ENCODE measurements around the gene C1QB. TPM values are rescaled to one million over a fixed set of nuclear protein-coding genes. Genes with fewer than 3 reads are reported as not detected.

C1QB gene
- total and polyA plus RNA-seq, 2 of the 8 experiments (the other 6 are each of a cell fraction or from before 2014, with no cell fraction given), result not detected

DNA sequence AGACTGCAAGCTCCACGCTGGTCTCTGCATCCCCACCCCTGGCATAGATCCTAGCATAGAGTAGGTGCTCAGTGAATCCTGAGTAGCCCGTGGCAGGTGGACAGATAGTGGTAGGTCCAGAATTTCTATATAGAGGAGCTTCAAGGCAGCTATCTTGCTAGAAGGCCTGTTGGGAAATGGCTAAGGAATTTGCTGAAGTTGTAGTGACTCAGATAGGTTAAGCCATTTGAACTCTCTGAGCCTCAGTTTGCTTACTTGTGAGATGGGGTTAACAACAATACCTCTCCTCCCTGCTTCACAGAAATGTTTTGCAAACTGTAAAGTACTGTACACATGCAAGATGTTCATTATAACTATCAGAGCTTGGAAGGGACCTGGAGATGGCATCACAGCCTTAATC, 34.2 kb downstream of the C1QB start:
- Histone ChIP-seq H3K4ac (replicated peaks; ENCODE audit: insufficient read length, low read depth, low read length) (no peak overlapping the region), H2BK20ac (ENCODE audit: low read length) (no peak overlapping the region), H2BK120ac (replicated peaks; ENCODE audit: low read depth, low read length) (no peak overlapping the region), H3K27me3 (replicated peaks in 1 of 4; ENCODE audit: control insufficient read depth in 3 of 4, extremely low read depth in 1 of 4, insufficient read depth in 3 of 4, low read length in 3 of 4) (no peaks in the 10 kb centered on the region), H4K8ac (ENCODE audit: extremely low read depth, insufficient read depth, low read length) (no peak overlapping the region), H2BK15ac (ENCODE audit: low read length) (no peak overlapping the region), H3K4me1 (replicated peaks in 1 of 4; ENCODE audit: control insufficient read depth in 3 of 4, insufficient read depth in 4 of 4, low read length in 3 of 4) (peaks cover 0 to 2% (median under 1%) of the 10 kb centered on the region in 4 experiments; a peak in 2 of 7 replicates), H3K14ac (ENCODE audit: insufficient read length) (no peak overlapping the region), H2AFZ (ENCODE audit: low read length) (no peak overlapping the region), H3K9me3 (ENCODE audit: insufficient read depth in 2 of 2, low read depth in 1 of 2, low read length in 1 of 2) (no peaks in the 10 kb centered on the region), H3K4me2 (ENCODE audit: insufficient read depth in 1 of 2, low read depth in 2 of 2, low read length in 2 of 2) (no peak overlapping the region), H3K27ac (ENCODE audit: low read depth, low read length) (no peak overlapping the region), H3K79me2 (ENCODE audit: control insufficient read depth in 1 of 2, insufficient read depth in 2 of 2, low read length in 2 of 2) (no peaks in the 10 kb centered on the region), H2AK5ac (ENCODE audit: low read depth, low read length) (no peak overlapping the region), H2BK5ac (ENCODE audit: low read depth, low read length) (no peak overlapping the region), H3K36me3 (ENCODE audit: control insufficient read depth in 2 of 4, insufficient read depth in 4 of 4, low read length in 3 of 4) (no peaks in the 10 kb centered on the region; a peak in 1 of 8 replicates), H2BK12ac (ENCODE audit: low read depth, low read length) (no peak overlapping the region), H3K23me2 (ENCODE audit: low read depth, low read length) (no peaks in the 10 kb centered on the region), H4K5ac (ENCODE audit: insufficient read length, low read depth, low read length) (no peak overlapping the region), H3K79me1 (ENCODE audit: low read depth, low read length) (no peaks in the 10 kb centered on the region), H4K91ac (replicated peaks; ENCODE audit: insufficient read length, low read length) (no peak overlapping the region), H4K20me1 (replicated peaks in 1 of 2; ENCODE audit: control insufficient read depth in 1 of 2, insufficient read depth in 2 of 2, low read length in 2 of 2) (no peaks in the 10 kb centered on the region), H3K56ac (replicated peaks; ENCODE audit: insufficient read length, low read depth, low read length) (no peak overlapping the region), H3K18ac (ENCODE audit: extremely low read depth, low read length) (no peak overlapping the region), H3K23ac (ENCODE audit: insufficient read length) (no peak overlapping the region), H3K4me3 (ENCODE audit: extremely low read depth in 1 of 4, insufficient read depth in 2 of 4, low read depth in 3 of 4, low read length in 4 of 4) (no peak overlapping the region), H3K9ac (replicated peaks in 1 of 4; ENCODE audit: extremely low read depth in 1 of 4, low read depth in 3 of 4, low read length in 3 of 4) (no peak overlapping the region)
- 87% methylated on average over 2 of the region's 2 CpGs; no CpG with 5 or more reads in 1 of the 2 experiments for WGBS, 2 experiments (ENCODE audit: extremely low coverage in 1 of 2, insufficient coverage in 1 of 2, insufficient read length in 1 of 2, insufficient replicate concordance in 2 of 2, low coverage in 1 of 2, low lambda C conversion rate in 2 of 2, missing lambda C conversion rate in 1 of 2)
- FAIRE-seq (no peak), DNase-seq (ENCODE audit: low read depth in 1 of 2, low spot score in 2 of 2) (no peak)
- POLR2A ChIA-PET (ENCODE audit: partially characterized antibody), result no interaction called here
- TF ChIP-seq RFX5 (IDR thresholded peaks at IDR 0.05; ENCODE audit: borderline replicate concordance, low read depth, low read length) (no peak), TAF7 (optimal IDR thresholded peaks at IDR 0.05; ENCODE audit: borderline replicate concordance, low read depth, low read length) (no peak), CEBPB (IDR thresholded peaks at IDR 0.05; ENCODE audit: low read depth, low read length) (no peak), SAP30 (IDR thresholded peaks at IDR 0.05; ENCODE audit: insufficient read depth, insufficient replicate concordance, low read length) (no peak), EP300 (IDR thresholded peaks at IDR 0.05; ENCODE audit: borderline replicate concordance in 1 of 2, low read depth in 2 of 2, low read length in 2 of 2) (no peak), JUND (IDR thresholded peaks at IDR 0.05; ENCODE audit: low read length) (no peak)
- TF ChIP-seq, protein P1, sequence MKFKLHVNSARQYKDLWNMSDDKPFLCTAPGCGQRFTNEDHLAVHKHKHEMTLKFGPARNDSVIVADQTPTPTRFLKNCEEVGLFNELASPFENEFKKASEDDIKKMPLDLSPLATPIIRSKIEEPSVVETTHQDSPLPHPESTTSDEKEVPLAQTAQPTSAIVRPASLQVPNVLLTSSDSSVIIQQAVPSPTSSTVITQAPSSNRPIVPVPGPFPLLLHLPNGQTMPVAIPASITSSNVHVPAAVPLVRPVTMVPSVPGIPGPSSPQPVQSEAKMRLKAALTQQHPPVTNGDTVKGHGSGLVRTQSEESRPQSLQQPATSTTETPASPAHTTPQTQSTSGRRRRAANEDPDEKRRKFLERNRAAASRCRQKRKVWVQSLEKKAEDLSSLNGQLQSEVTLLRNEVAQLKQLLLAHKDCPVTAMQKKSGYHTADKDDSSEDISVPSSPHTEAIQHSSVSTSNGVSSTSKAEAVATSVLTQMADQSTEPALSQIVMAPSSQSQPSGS (IDR thresholded peaks at IDR 0.05; ENCODE audit: low read length), result no peak
- CTCF ChIA-PET (ENCODE audit: partially characterized antibody), result interaction anchor here (0.8 to 1.8 kb wide), 7 partner anchors 9 to 45 kb away, joined by 3 to 10 read pairs (median 3); no protein-coding TSS in a partner anchor
